ENCODE measurements around the gene TNFAIP8L3.

DNA sequence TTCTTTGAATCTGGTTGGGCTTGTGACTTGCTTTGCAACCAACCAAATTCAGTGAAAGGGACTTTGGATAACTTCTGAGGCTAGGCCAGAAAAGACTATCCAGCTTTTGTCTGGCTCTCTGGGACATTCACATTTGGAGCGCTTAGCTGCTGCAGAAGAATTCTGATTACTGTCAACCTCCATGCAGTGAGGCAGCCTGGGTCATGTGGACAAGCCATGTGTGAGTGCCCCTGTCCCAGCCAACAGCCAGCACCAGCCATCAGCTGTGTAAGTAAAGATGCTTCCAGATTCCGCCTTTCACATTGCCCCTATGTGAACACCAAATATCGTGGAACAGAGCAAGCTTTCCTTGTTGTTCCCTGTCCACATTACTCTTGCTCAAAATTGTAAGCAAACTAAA, 12.9 kb upstream of the TNFAIP8L3 start:
- TF ChIP-seq RAD21 (IDR thresholded peaks at IDR 0.05; ENCODE audit: low read length) (no peak), RCOR1 (IDR thresholded peaks at IDR 0.05; ENCODE audit: insufficient replicate concordance, low read length) (no peak), MXI1 (IDR thresholded peaks at IDR 0.05; ENCODE audit: borderline replicate concordance, low read depth, low read length) (no peak), POLR2A (IDR thresholded peaks at IDR 0.05; ENCODE audit: low read depth, low read length) (no peak), MAFK (IDR thresholded peaks at IDR 0.05; ENCODE audit: low read depth, low read length) (no peak)
- TF ChIP-seq, protein P1, sequence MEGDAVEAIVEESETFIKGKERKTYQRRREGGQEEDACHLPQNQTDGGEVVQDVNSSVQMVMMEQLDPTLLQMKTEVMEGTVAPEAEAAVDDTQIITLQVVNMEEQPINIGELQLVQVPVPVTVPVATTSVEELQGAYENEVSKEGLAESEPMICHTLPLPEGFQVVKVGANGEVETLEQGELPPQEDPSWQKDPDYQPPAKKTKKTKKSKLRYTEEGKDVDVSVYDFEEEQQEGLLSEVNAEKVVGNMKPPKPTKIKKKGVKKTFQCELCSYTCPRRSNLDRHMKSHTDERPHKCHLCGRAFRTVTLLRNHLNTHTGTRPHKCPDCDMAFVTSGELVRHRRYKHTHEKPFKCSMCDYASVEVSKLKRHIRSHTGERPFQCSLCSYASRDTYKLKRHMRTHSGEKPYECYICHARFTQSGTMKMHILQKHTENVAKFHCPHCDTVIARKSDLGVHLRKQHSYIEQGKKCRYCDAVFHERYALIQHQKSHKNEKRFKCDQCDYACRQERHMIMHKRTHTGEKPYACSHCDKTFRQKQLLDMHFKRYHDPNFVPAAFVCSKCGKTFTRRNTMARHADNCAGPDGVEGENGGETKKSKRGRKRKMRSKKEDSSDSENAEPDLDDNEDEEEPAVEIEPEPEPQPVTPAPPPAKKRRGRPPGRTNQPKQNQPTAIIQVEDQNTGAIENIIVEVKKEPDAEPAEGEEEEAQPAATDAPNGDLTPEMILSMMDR (conservative IDR thresholded peaks at IDR 0.05; ENCODE audit: low read depth, low read length): no peak
